Adrenal gland (tissue), 12 donors: ENCODE measurements around the gene EXOSC1. TPM values are rescaled to one million over a fixed set of nuclear protein-coding genes. Genes with fewer than 3 reads are reported as not detected.

Experiments used
- DNase-seq, 7 donors: peaks; one replicate each; pipeline ENCODE4 v3.0.0-alpha.2; 2019 to 2020
- H3K27ac ChIP-seq, 5 donors: fragments of 200-600 bp; sonication (generic) in 4 of 5; 1 replicate in 3 of 5; 2 replicates in 2 of 5; pipeline versions ENCODE4 v1.5.1 to v1.8.0; 2016 to 2020; ENCODE audit warnings: mild to moderate bottlenecking in 1 of 5
- H3K27me3 ChIP-seq: fragments of 200-600 bp; 2 replicates; pipeline ENCODE4 v1.8.0; 2021
- H3K36me3 ChIP-seq, 2 donors: fragments of 200-600 bp; replicated peaks in 1 of 2; 1 replicate in 1 of 2; 2 replicates in 1 of 2; pipeline versions ENCODE4 v1.5.1 to v1.8.0; 2018 to 2022
- H3K4me1 ChIP-seq, 2 donors: fragments of 200-600 bp; replicated peaks in 1 of 2; 1 replicate in 1 of 2; 2 replicates in 1 of 2; pipeline versions ENCODE4 v1.5.1 to v1.8.0; 2018 to 2021
- H3K4me3 ChIP-seq, 4 donors: fragments of 200-600 bp; sonication (generic) in 3 of 4; one replicate each; pipeline ENCODE4 v1.5.1; 2016 to 2018
- H3K9me3 ChIP-seq, 3 donors: fragments of 200-600 bp; sonication (generic) in 1 of 3; replicated peaks in 1 of 3; 1 replicate in 2 of 3; 2 replicates in 1 of 3; pipeline versions ENCODE4 v1.5.1 to v1.8.0; 2016 to 2021
- POLR2A ChIP-seq, 2 donors: fragments of 450-650 bp; IDR thresholded peaks; one replicate each; pipeline ENCODE4 v1.6.1; 2017; ENCODE audit warnings: antibody characterized with exemption in 2 of 2, mild to moderate bottlenecking in 2 of 2, moderate library complexity in 1 of 2
- WGBS, 4 donors: extraction: QIAGEN DNeasy Blood & Tissue Kit in 2 of 4; methylation state at CpG; one replicate each; pipeline versions ENCODE4 v1.1.5 to v1.1.7; 2013 to 2017; 5-methylcytosine and 5-hydroxymethylcytosine counted together
- intact Hi-C, 2 donors: fragments of 100-400 bp; cut with DNase I; formaldehyde crosslinking; loops; one replicate each; pipeline versions ENCODE4 v1.14.1 to v1.15.0; 2022 to 2023
- polyA plus RNA-seq, 3 donors: library from polyadenylated mRNA; stranded (reverse); fragments of 200-250 nt in 2 of 3; fragments of 350-450 nt in 1 of 3; fragmentation: Illumina TruSeq in 1 of 3; extraction: RNeasy Lipid Tissue Mini Kit (QIAGEN cat#74804) in 1 of 3; gene quantifications; one replicate each; pipeline ENCODE4 v1.2.3, GENCODE V29; 2013 to 2014
- total RNA-seq, 9 donors: library from RNA; depleted of rRNA in 4 of 9; stranded (reverse); fragments of >200 nt in 4 of 9; fragments of 120-200 nt in 1 of 9; fragmentation: NEBNext Ultra II Directional in 1 of 9; extraction: Animal tissue kit (Norgen Biotek cat#: 25700) in 1 of 9; gene quantifications; one replicate each; pipeline versions ENCODE4 v1.1.0 to v1.2.4, GENCODE V29; 2013 to 2023
- TF ChIP-seq, protein P1 (sequence below), 6 experiments: fragments of 450-650 bp in 4 of 6; fragments of 200-600 bp in 2 of 6; sonication (generic) in 1 of 6; IDR thresholded peaks; 1 replicate in 5 of 6; 2 replicates in 1 of 6; pipeline versions ENCODE4 v1.5.1 to v1.8.0; 2016 to 2021; ENCODE audit warnings: antibody characterized with exemption in 6 of 6, mild to moderate bottlenecking in 2 of 6, moderate library complexity in 1 of 6
- donor health status: healthy with polysubstance abuse.
- donor health status: Bipolar disorder and iron deficiency.
- donor health status: DM: yes; HTN: yes; CAD: no.
- donor health status: DM: no; HTN: no; CAD: no.
- donor health status: DM: no; HTN: no; CAD: no.
- donor health status: DM: yes; HTN: yes; CAD: no.

EXOSC1 gene
- total and polyA plus RNA-seq, 12 donors = 22.3 to 95.8 (median 36.0) TPM

DNA sequence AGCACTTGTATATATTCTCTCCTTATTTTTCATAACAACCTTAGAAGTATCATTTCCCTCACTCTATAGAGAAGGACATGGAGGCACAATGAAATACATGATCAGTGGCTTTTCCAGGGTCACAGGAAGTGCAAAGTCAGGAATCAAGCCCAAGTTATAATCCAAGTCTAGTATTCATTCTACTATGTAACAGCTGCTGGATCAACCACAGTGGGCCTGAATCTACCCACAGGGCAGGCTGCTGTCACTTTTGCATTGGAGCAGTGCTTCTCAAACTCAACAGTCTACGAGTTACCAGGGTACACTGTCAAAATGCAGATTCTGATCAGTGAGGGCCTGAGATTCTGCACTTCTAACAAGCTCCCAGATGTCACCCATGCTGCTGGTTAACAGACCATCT, 18.4 kb upstream of the EXOSC1 start:
- TF ChIP-seq, protein P1, sequence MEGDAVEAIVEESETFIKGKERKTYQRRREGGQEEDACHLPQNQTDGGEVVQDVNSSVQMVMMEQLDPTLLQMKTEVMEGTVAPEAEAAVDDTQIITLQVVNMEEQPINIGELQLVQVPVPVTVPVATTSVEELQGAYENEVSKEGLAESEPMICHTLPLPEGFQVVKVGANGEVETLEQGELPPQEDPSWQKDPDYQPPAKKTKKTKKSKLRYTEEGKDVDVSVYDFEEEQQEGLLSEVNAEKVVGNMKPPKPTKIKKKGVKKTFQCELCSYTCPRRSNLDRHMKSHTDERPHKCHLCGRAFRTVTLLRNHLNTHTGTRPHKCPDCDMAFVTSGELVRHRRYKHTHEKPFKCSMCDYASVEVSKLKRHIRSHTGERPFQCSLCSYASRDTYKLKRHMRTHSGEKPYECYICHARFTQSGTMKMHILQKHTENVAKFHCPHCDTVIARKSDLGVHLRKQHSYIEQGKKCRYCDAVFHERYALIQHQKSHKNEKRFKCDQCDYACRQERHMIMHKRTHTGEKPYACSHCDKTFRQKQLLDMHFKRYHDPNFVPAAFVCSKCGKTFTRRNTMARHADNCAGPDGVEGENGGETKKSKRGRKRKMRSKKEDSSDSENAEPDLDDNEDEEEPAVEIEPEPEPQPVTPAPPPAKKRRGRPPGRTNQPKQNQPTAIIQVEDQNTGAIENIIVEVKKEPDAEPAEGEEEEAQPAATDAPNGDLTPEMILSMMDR (IDR thresholded peaks at IDR 0.05) = no peak
- TF ChIP-seq POLR2A (IDR thresholded peaks at IDR 0.05) = no peak

DNA sequence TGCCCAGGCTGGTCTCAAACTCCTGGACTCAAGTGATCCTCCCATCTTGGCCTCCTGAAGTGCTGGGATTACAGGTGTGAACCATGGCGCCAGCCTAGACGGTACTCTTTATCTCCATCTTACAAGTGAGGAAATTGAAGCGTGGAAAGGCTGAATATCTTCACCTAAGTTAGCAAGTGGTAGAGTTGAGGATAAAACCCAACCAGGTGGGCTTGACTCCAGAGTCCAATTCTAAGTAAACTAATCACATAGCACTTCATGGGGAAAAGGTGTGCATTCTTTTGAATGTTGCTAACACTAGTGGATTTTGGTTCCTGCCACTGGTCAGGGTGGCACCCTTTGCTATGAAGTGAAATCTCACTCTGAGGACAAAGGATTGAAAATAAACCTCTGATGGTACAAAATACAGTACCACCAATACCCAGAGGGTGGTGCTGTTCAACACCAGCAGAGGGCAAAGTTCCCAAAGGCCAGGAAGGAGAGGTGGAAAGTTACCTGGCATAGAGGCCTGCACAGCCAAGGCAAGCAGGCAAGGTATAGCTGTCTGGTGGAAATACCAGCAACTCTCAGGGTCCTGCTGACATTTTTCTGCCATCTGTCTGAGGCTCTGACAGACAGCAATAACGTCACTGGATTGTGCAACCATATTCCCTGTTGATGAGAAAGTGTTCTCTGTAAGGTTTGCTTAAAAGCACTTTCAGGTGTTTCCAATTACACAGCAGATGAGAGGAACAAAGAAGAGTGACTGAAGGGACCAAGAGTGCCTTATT, 17.7 kb upstream of the EXOSC1 start:
- intact Hi-C loops = loop anchor here (5.0 kb wide), 1 partner anchor 89 kb away; no protein-coding TSS in a partner anchor
- H3K4me1 ChIP-seq = peaks cover 0 to 8% of the 10 kb centered on the region in 2 donors
- 57 to 64% (median 58%) methylated on average over 4 of the region's 4 CpGs for WGBS, 4 donors
- peaks cover 0 to 93% of the 10 kb centered on the region in 2 donors for H3K36me3 ChIP-seq
- H3K4me3 ChIP-seq = no peak overlapping the region
- DNase-seq = peak; percentile 35 to 73 (median 53)
- TF ChIP-seq, protein P1 (IDR thresholded peaks at IDR 0.05) = peak; percentile 77 to 94 (median 88)
- no peak for TF ChIP-seq POLR2A (IDR thresholded peaks at IDR 0.05)
- peak overlapping the region in 4 of 5 donors; percentile 24 to 73 (median 48) for H3K27ac ChIP-seq
- H3K9me3 ChIP-seq = no peaks in the 10 kb centered on the region
- no peaks in the 10 kb centered on the region for H3K27me3 ChIP-seq

More for the DNA sequence above, 18.4 kb upstream of the EXOSC1 start:
- Histone ChIP-seq H3K27me3 (no peaks in the 10 kb centered on the region), H3K4me1 (peaks cover 0 to 8% of the 10 kb centered on the region in 2 donors), H3K27ac (peak overlapping the region in 3 of 5 donors; percentile 24 to 73 (median 56)), H3K9me3 (no peaks in the 10 kb centered on the region), H3K36me3 (peaks cover 0 to 93% of the 10 kb centered on the region in 2 donors), H3K4me3 (no peak overlapping the region)
- DNase-seq = peak in 1 of 7 donors; percentile 39
- 57 to 75% (median 60%) methylated on average over 1 of the region's 1 CpG; no CpG with 5 or more reads in 1 of the 4 donors for WGBS, 4 donors
- intact Hi-C loops = loop anchor here (5.0 kb wide), 1 partner anchor 88 kb away; no protein-coding TSS in a partner anchor

DNA sequence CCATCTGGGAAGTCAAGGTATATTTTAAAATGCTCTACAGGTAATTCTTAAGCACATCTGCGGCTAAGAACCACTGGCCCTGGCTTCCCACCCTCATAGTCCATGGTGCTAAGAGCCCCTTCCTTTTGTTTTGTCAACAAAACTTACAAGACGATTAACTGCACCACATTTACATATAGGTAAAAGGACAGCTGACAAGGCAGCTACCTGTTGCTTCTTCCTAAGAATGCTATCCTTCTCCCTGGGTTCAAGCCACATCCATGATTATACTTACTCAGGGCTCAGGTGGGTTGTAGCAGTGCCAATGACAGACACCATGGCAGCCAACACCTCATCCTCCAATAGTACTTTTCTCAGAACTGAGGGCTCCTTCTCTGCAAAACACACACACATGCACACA, 16.5 kb upstream of the EXOSC1 start:
- 88 to 97% (median 92%) methylated on average over 2 of the region's 2 CpGs for WGBS, 4 donors
- Histone ChIP-seq H3K4me1 (peaks cover 0 to 8% of the 10 kb centered on the region in 2 donors), H3K27ac (no peak overlapping the region), H3K36me3 (peaks cover 0 to 90% of the 10 kb centered on the region in 2 donors), H3K9me3 (no peaks in the 10 kb centered on the region), H3K27me3 (no peaks in the 10 kb centered on the region), H3K4me3 (no peak overlapping the region)
- intact Hi-C loops = loop anchor here (5.0 kb wide), 1 partner anchor 90 kb away; no protein-coding TSS in a partner anchor
- DNase-seq = no peak
- TF ChIP-seq, protein P1 (IDR thresholded peaks at IDR 0.05) = no peak
- no peak for TF ChIP-seq POLR2A (IDR thresholded peaks at IDR 0.05)

DNA sequence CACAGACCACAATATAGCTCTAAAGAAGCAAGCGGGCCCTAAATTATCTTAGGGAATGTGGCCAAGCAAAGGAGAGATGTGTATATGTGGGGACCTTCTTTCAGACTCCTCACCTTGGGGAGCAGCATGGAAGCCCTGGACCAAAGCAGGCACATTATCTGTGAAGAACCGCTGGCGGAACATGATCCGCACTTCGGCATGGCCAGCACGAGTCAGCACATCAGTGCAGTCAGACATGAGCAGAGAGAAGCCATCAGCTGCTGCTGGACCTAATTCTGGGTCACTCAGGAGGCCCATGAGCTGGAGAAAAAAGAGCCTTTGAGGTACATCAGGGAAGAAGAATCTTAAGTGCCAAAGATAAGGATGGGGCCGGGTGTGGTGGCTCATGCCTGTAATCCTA, 14.1 kb upstream of the EXOSC1 start:
- Histone ChIP-seq H3K4me1 (peaks cover 0 to 8% of the 10 kb centered on the region in 2 donors), H3K36me3 (peaks cover 0 to 85% of the 10 kb centered on the region in 2 donors), H3K4me3 (no peak overlapping the region), H3K27me3 (no peaks in the 10 kb centered on the region), H3K9me3 (no peaks in the 10 kb centered on the region), H3K27ac (no peak overlapping the region)
- WGBS, 4 donors = 75 to 88% (median 85%) methylated on average over 7 of the region's 7 CpGs
- no peak for TF ChIP-seq POLR2A (IDR thresholded peaks at IDR 0.05)
- TF ChIP-seq, protein P1 (IDR thresholded peaks at IDR 0.05) = no peak
- no peak for DNase-seq
- intact Hi-C loops = loop anchor here (5.0 kb wide), 1 partner anchor 92 kb away; no protein-coding TSS in a partner anchor
